ENCODE data around the gene C22orf15. TPM values are rescaled to one million over a fixed set of nuclear protein-coding genes. Genes with fewer than 3 reads are reported as not detected.

The C22orf15 gene
- total and polyA plus RNA-seq, 2 of the 8 experiments (the other 6 are each of a cell fraction or from before 2014, with no cell fraction given): 4.2 to 4.9 TPM

GRCh38 chr22:23801238-23801821 lies 38.5 kb downstream of the C22orf15 start:
- no peak overlapping the region for H4K5ac ChIP-seq (ENCODE audit: insufficient read length, low read depth, low read length)
- H2BK120ac ChIP-seq (replicated peaks; ENCODE audit: low read depth, low read length): no peak overlapping the region
- H3K4me2 ChIP-seq (ENCODE audit: insufficient read depth in 1 of 2, low read depth in 2 of 2, low read length in 2 of 2): no peak overlapping the region
- no peaks in the 10 kb centered on the region; the same call in 1 of the 2 replicates for H3K79me1 ChIP-seq (ENCODE audit: low read depth, low read length)
- no peaks in the 10 kb centered on the region for H3K9me3 ChIP-seq (ENCODE audit: insufficient read depth in 2 of 2, low read depth in 1 of 2, low read length in 1 of 2)
- TF ChIP-seq JUND (IDR thresholded peaks at IDR 0.05; ENCODE audit: low read length): no peak
- no peak for TF ChIP-seq RAD21 (IDR thresholded peaks at IDR 0.05 in 1 of 2, conservative IDR thresholded peaks at IDR 0.05 in 1 of 2; ENCODE audit: low read depth in 2 of 2, low read length in 2 of 2)
- no peak for TF ChIP-seq PHF8 (conservative IDR thresholded peaks at IDR 0.05; ENCODE audit: low read depth, low read length)
- H3K23ac ChIP-seq (ENCODE audit: insufficient read length): no peak overlapping the region
- no peaks in the 10 kb centered on the region for H3K23me2 ChIP-seq (ENCODE audit: low read depth, low read length)
- H2BK20ac ChIP-seq (ENCODE audit: low read length): no peak overlapping the region
- H3K27me3 ChIP-seq (replicated peaks in 1 of 4; ENCODE audit: control insufficient read depth in 3 of 4, extremely low read depth in 1 of 4, insufficient read depth in 3 of 4, low read length in 3 of 4): no peaks in the 10 kb centered on the region
- H2BK15ac ChIP-seq (ENCODE audit: low read length): no peak overlapping the region
- DNase-seq (ENCODE audit: low read depth in 1 of 2, low spot score in 2 of 2) (no peak), FAIRE-seq (no peak)
- ChIA-PET POLR2A (ENCODE audit: partially characterized antibody) (interaction anchor here (1.4 to 1.6 kb wide), 2 partner anchors 9 to 12 kb away, joined by 4 read pairs; no protein-coding TSS in a partner anchor), CTCF (ENCODE audit: partially characterized antibody) (interaction anchor here (0.5 to 1.6 kb wide), 2 partner anchors 33 to 510 kb away, joined by 4 read pairs; no protein-coding TSS in a partner anchor)
- H3K9ac ChIP-seq (replicated peaks in 1 of 4; ENCODE audit: extremely low read depth in 1 of 4, low read depth in 3 of 4, low read length in 3 of 4): no peak overlapping the region
- no peaks in the 10 kb centered on the region for H3K4me1 ChIP-seq (replicated peaks in 1 of 4; ENCODE audit: control insufficient read depth in 3 of 4, insufficient read depth in 4 of 4, low read length in 3 of 4)
- H4K8ac ChIP-seq (ENCODE audit: extremely low read depth, insufficient read depth, low read length): no peak overlapping the region
- peaks cover 20 to 63% (median 46%) of the 10 kb centered on the region in 4 experiments; a peak in 6 of 8 replicates for H3K36me3 ChIP-seq (ENCODE audit: control insufficient read depth in 2 of 4, insufficient read depth in 4 of 4, low read length in 3 of 4)
- H3K27ac ChIP-seq (ENCODE audit: low read depth, low read length): no peak overlapping the region
- H2BK5ac ChIP-seq (ENCODE audit: low read depth, low read length): no peak overlapping the region
- no peak overlapping the region for H3K18ac ChIP-seq (ENCODE audit: extremely low read depth, low read length)
- 88% methylated on average over 11 of the region's 11 CpGs; no CpG with 5 or more reads in 1 of the 2 experiments for WGBS, 2 experiments (ENCODE audit: extremely low coverage in 1 of 2, insufficient coverage in 1 of 2, insufficient read length in 1 of 2, insufficient replicate concordance in 2 of 2, low coverage in 1 of 2, low lambda C conversion rate in 2 of 2, missing lambda C conversion rate in 1 of 2)
- H2AK5ac ChIP-seq (ENCODE audit: low read depth, low read length): no peak overlapping the region
- H3K79me2 ChIP-seq (ENCODE audit: control insufficient read depth in 1 of 2, insufficient read depth in 2 of 2, low read length in 2 of 2): no peaks in the 10 kb centered on the region
- peaks cover 0 to 19% of the 10 kb centered on the region in 2 experiments for H4K20me1 ChIP-seq (replicated peaks in 1 of 2; ENCODE audit: control insufficient read depth in 1 of 2, insufficient read depth in 2 of 2, low read length in 2 of 2)
- no peak overlapping the region for H3K4me3 ChIP-seq (ENCODE audit: extremely low read depth in 1 of 4, insufficient read depth in 2 of 4, low read depth in 3 of 4, low read length in 4 of 4)
- H3K56ac ChIP-seq (replicated peaks; ENCODE audit: insufficient read length, low read depth, low read length): no peak overlapping the region
- H2AFZ ChIP-seq (ENCODE audit: low read length): no peak overlapping the region
- no peak overlapping the region for H2BK12ac ChIP-seq (ENCODE audit: low read depth, low read length)
- H4K91ac ChIP-seq (replicated peaks; ENCODE audit: insufficient read length, low read length): no peak overlapping the region
- no peak overlapping the region for H3K4ac ChIP-seq (replicated peaks; ENCODE audit: insufficient read length, low read depth, low read length)
- H3K14ac ChIP-seq (ENCODE audit: insufficient read length): no peak overlapping the region

Measured in H1 (cell line).